Activated CD4-positive, alpha-beta memory T cell treated with anti-CD3 and anti-CD28 coated beads, Interleukin-2, amount 10 ng/mL, durations not matched to agents 7 days and 5 days (primary cell): Measurements from ENCODE around the gene ERP44. TPM values are rescaled to one million over a fixed set of nuclear protein-coding genes. Genes with fewer than 3 reads are reported as not detected.
"Not testable (repeated sequence)": the region's sequence is repeated elsewhere in the genome, so short reads cannot be mapped to it uniquely, and the experiment has no call there.

ENCODE experiments used
- CTCF ChIA-PET: fragments of 350-600 bp; sonication (Branson Sonifier 250); formaldehyde crosslinking; loops from one replicate; lab custom pipeline; 2021; ENCODE audit warnings: antibody characterized with exemption, inconsistent platforms; lab: Charles Lee
- POLR2A ChIA-PET: fragments of 350-600 bp; sonication (Branson Sonifier 250); formaldehyde crosslinking; loops from one replicate; lab custom pipeline; 2021; ENCODE audit warnings: antibody characterized with exemption; lab: Charles Lee
- DNase-seq: peaks from one replicate; pipeline ENCODE4 v3.0.0-alpha.2; 2020
- H3K27ac Mint-ChIP-seq: one replicate; pipeline ENCODE4 v1.8.0; 2021; ENCODE audit warnings: mild to moderate bottlenecking, mixed read lengths
- H3K27me3 Mint-ChIP-seq: one replicate; pipeline ENCODE4 v1.8.0; 2021; ENCODE audit warnings: mixed read lengths
- H3K36me3 Mint-ChIP-seq: one replicate; pipeline ENCODE4 v1.8.0; 2021; ENCODE audit warnings: low read depth, mixed read lengths
- H3K4me1 Mint-ChIP-seq: one replicate; pipeline ENCODE4 v1.8.0; 2021; ENCODE audit warnings: mixed read lengths
- H3K4me3 Mint-ChIP-seq: one replicate; pipeline ENCODE4 v1.8.0; 2021; ENCODE audit warnings: mild to moderate bottlenecking, mixed read lengths
- H3K9me3 Mint-ChIP-seq: one replicate; pipeline ENCODE4 v1.8.0; 2021; ENCODE audit warnings: mixed read lengths
- total RNA-seq, 2 experiments: library from RNA; stranded (reverse); gene quantifications; one replicate each; pipeline ENCODE4 v1.2.3, GENCODE V29; 2021

ERP44 gene
- total RNA-seq, 2 experiments from 2014 or later: 22.3 to 23.3 TPM

DNA sequence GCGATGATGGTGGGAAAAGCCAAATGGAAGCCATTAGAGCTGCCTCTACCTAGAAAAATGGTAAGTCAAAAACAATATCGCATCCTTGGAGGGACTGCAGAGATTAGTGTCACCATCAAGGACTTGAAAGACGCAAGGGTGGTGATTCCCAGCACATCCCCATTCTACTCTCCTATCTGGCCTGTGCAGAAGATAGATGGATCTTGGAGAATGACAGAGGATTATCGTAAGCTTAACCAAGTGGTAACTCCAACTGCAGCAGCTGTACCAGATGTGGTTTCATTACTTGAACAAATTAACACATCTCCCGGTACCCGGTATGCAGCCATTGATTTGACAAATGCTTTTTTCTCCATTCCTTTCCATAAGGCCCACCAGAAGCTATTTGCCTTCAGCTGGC, 23.8 kb downstream of the ERP44 start:
- CTCF ChIA-PET: interaction anchor here (0.9 kb wide), 1 partner anchor 275 kb away, joined by 3 read pairs; no protein-coding TSS in a partner anchor

DNA sequence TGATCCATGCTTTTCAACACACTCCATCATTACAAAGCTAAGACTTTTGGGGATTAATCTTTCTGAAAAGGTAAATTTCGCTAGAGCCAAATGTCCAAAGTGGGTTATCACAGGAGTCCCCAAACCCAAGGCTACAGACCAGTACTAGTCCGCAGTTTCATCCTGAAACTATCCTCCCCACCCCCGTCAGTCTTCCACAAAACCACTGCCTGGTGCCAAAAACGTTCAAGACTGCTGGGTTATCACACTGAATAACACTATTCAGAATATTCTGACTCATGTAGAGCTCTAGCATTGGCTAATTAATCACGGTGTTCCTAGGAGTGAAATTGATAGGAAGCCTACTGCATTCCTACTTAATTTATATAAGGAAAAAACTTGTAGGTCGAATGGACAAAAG, 24.7 kb downstream of the ERP44 start:
- no peaks in the 10 kb centered on the region for H3K27me3 Mint-ChIP-seq
- no peak overlapping the region for H3K27ac Mint-ChIP-seq
- H3K4me1 Mint-ChIP-seq: no peaks in the 10 kb centered on the region
- H3K36me3 Mint-ChIP-seq: peaks cover 17% of the 10 kb centered on the region
- no peaks in the 10 kb centered on the region for H3K9me3 Mint-ChIP-seq
- POLR2A ChIA-PET: no interaction called here
- CTCF ChIA-PET: no interaction called here
- no peak overlapping the region for H3K4me3 Mint-ChIP-seq
- DNase-seq: no peak

More for the DNA sequence above, 23.8 kb downstream of the ERP44 start:
- POLR2A ChIA-PET: no interaction called here
- Mint-ChIP-seq H3K9me3 (no peaks in the 10 kb centered on the region), H3K27ac (no peak overlapping the region), H3K27me3 (no peaks in the 10 kb centered on the region), H3K4me3 (no peak overlapping the region), H3K36me3 (peaks cover 19% of the 10 kb centered on the region), H3K4me1 (no peaks in the 10 kb centered on the region)
- no peak for DNase-seq

DNA sequence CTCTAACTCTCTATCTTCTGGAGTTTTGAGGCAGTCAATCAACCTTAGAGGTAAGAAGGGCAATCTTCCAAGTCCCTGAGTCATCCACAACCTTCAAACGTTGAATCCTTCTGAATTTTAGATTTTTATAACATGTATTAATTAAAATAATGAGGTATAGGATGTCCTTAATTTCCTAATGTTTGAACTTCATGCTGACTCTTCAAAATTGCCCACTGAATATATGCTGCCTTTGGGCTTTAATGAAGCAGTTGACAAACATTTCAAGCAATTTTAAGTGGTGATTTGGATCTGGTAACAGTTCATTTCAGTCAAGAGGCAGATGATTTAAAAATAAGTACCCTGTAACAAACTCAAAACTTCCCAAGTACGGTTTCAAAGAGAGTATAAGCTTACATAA, 26.0 kb downstream of the ERP44 start:
- DNase-seq: no peak
- Mint-ChIP-seq H3K4me1 (no peaks in the 10 kb centered on the region), H3K4me3 (no peak overlapping the region), H3K27ac (no peak overlapping the region), H3K9me3 (no peaks in the 10 kb centered on the region), H3K36me3 (peaks cover 12% of the 10 kb centered on the region), H3K27me3 (no peaks in the 10 kb centered on the region)
- ChIA-PET CTCF (no interaction called here), POLR2A (no interaction called here)

DNA sequence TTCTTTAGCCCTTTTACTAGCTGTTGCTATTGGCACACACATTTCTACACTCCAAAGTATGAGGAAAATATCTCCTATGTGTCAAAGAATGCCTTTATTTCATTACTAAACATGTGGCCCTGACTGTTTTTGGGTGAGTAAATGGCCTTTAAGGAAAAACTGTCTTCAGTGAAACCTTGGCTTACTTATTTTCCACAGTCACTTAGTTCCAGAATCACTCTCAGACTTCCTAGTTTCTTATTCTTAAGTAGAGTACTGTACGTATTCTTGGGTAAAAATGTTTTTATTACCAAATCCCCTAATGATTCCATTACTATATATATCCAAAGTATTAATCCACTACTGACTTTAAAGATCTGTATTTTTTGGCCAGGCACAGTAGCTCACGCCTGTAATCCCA, 27.5 kb downstream of the ERP44 start:
- DNase-seq: no peak
- H3K36me3 Mint-ChIP-seq: peaks cover 9% of the 10 kb centered on the region
- POLR2A ChIA-PET: no interaction called here
- H3K27me3 Mint-ChIP-seq: no peaks in the 10 kb centered on the region
- H3K4me1 Mint-ChIP-seq: peaks cover 9% of the 10 kb centered on the region
- no peak overlapping the region for H3K4me3 Mint-ChIP-seq
- no peaks in the 10 kb centered on the region for H3K9me3 Mint-ChIP-seq
- CTCF ChIA-PET: no interaction called here
- no peak overlapping the region for H3K27ac Mint-ChIP-seq

DNA sequence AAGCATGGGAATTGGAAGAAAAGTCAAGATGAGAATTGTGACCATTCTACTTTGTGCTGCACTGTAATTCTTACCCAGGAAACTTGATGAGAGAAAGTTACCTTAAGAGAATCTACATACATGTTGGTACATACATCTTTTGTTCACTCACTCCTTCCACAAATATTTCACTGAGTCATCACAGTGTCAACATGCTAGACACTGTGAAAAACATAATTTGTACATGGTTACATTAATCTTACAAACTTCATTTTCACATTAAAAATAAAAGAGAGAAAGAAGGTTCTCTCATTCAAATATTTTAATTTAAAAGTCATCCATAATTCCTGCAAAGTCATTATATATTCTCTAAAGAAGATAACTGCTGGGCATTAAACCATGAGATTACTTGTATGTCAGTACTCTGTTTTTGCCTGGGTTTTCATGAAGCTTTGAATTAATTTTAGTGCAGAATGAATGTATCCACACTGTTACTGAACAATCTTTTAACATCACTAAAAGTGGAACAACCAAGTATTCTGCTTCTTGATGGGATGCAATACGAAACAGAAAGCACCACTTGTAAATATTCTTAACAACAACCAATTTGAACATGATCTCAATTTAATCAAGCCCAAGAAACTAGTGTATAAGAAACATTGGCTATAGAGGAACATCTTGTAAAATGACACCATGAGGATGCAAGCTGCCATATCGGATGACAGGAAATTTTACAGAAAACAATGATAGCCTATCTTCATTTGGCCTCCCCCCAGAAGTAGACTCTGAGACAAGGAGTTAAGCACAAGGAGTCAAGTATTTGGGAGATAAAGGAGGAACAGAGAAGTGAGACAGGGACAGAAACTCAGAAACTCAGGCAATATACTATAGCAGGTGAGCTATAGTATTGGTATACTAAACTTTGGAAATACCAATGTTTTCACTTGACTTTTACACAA, 28.4 kb downstream of the ERP44 start:
- peaks cover 9% of the 10 kb centered on the region for H3K4me1 Mint-ChIP-seq
- no peaks in the 10 kb centered on the region for H3K9me3 Mint-ChIP-seq

DNA sequence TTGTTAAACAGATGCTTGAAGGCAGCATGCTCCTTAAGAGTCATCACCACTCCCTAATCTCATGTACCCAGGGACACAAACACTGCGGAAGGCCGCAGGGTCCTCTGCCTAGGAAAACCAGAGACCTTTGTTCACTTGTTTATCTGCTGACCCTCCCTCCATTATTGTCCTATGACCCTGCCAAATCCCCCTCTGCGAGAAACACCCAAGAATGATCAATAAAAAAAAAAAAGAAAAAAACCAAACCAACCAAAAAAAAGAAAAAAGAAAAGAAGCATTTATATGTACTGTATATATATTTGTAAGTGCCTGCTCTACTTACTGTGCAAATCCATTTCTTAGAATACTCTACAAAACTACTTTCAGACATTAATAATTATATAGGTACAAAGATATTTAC, 29.7 kb downstream of the ERP44 start:
- POLR2A ChIA-PET, H3K27me3 Mint-ChIP-seq, CTCF ChIA-PET, H3K4me3 Mint-ChIP-seq, H3K4me1 Mint-ChIP-seq, H3K27ac Mint-ChIP-seq, H3K36me3 Mint-ChIP-seq, DNase-seq, H3K9me3 Mint-ChIP-seq: not testable (repeated sequence)

More for the DNA sequence above, 28.4 kb downstream of the ERP44 start:
- CTCF ChIA-PET: interaction anchor here (0.6 to 0.7 kb wide), 2 partner anchors 54 to 897 kb away, joined by 3 read pairs; no protein-coding TSS in a partner anchor
- Mint-ChIP-seq H3K36me3 (peaks cover 7% of the 10 kb centered on the region), H3K27me3 (no peaks in the 10 kb centered on the region), H3K27ac (no peak overlapping the region), H3K4me3 (no peak overlapping the region)
- no peak for DNase-seq
- POLR2A ChIA-PET: no interaction called here

DNA sequence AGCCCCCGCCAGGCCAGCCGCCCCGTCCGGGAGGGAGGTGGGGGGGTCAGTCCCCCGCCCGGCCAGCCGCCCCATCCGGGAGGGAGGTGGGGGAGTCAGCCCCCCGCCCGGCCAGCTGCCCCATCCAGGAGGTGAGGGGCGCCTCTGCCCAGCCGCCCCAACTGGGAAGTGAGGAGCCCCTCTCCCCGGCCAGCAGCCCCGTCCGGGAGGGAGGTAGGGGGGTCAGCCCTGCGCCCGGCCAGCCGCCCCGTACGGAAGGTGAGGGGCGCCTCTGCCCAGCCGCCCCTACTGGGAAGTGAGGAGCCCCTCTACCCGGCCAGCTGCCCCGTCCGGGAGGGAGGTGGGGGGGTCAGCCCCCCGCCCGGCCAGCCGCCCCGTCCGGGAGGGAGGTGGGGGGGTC, 30.8 kb downstream of the ERP44 start:
- H3K4me3 Mint-ChIP-seq, POLR2A ChIA-PET, H3K27me3 Mint-ChIP-seq, H3K36me3 Mint-ChIP-seq, CTCF ChIA-PET, H3K27ac Mint-ChIP-seq, H3K4me1 Mint-ChIP-seq, DNase-seq, H3K9me3 Mint-ChIP-seq: not testable (repeated sequence)

DNA sequence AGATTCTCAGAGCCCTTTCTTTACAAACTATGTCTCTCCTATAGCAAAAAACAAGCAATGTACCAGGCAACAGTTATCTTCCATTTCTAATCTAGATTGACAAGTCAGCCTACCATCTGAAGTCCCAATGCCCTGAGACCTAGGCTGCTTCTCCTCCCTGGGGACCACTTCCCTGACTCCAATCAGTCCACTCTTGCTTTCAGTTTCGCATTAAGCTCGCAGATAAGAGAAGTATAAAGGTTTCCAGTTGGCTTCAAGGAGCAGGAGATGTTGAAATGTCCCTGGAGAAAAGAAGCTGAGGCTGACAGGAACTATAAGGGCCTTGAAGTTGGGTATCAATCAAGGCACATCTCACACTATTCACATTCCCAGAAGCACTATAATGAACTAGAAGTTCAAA, 32.3 kb downstream of the ERP44 start:
- peaks cover 9% of the 10 kb centered on the region for H3K4me1 Mint-ChIP-seq
- H3K9me3 Mint-ChIP-seq: no peaks in the 10 kb centered on the region
- POLR2A ChIA-PET: no interaction called here
- DNase-seq: no peak
- peaks cover 7% of the 10 kb centered on the region for H3K36me3 Mint-ChIP-seq
- no peak overlapping the region for H3K27ac Mint-ChIP-seq
- H3K4me3 Mint-ChIP-seq: no peak overlapping the region
- CTCF ChIA-PET: no interaction called here
- no peaks in the 10 kb centered on the region for H3K27me3 Mint-ChIP-seq

DNA sequence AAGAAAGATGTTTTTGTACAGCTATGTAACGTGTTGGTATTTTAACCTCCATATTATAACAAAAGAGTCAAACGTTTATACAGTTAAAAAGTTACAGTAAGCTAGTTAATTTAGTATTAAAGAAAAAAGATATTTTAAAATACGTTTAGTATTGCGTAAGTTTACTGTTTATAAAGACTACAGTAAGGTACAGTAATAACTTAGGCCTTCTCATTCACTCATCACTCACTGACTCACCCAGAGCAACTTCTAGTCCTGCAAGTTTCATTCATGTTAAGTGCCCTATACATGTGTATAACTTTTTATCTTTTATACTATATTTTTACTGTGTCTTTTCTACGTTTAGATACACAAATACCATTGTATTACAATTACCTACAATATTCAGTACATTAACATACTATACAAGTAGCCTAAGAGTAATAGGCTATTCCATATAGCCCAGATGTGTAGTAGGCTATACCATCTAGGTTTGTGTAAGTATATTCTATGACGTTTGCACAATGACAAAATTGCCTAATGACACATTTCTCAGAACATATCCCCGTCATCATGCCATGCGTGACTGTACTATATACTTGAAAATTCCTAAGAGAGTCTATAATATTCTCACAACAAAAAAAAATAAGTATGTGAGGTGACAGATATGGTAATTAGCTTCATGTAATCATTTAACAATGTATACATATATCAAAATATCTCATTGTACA, 33.8 kb downstream of the ERP44 start:
- no peak for DNase-seq
- H3K4me3 Mint-ChIP-seq: no peak overlapping the region
- no peak overlapping the region for H3K27ac Mint-ChIP-seq
- POLR2A ChIA-PET: no interaction called here
- H3K27me3 Mint-ChIP-seq: no peaks in the 10 kb centered on the region
- CTCF ChIA-PET: no interaction called here
- H3K4me1 Mint-ChIP-seq: peaks cover 9% of the 10 kb centered on the region
- H3K36me3 Mint-ChIP-seq: peaks cover 7% of the 10 kb centered on the region
- H3K9me3 Mint-ChIP-seq: no peaks in the 10 kb centered on the region

DNA sequence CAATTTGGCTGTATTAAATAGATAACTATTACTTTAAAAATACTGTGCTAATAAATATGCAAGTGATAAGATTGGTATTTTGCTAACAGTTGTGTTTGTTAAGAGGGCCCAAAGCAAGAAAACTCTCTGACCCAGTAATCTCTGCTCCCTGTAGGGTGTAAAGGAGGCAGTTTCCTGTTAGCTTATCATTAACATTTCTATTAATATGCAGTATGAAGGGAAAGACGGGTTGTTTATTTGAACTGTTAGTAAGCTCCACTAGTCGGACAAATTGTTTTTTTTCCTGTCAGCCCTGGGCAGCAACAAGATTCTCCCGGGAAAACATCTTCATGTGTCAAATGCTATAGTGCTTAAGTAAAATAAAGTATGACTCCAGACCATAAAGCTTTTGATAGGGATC, 35.6 kb downstream of the ERP44 start:
- POLR2A ChIA-PET: no interaction called here
- Mint-ChIP-seq H3K27me3 (no peaks in the 10 kb centered on the region), H3K4me1 (peaks cover 11% of the 10 kb centered on the region), H3K36me3 (peaks cover 13% of the 10 kb centered on the region), H3K4me3 (no peak overlapping the region), H3K27ac (no peak overlapping the region), H3K9me3 (no peaks in the 10 kb centered on the region)
- DNase-seq: no peak
- CTCF ChIA-PET: interaction anchor here (0.7 kb wide), 1 partner anchor 1117 kb away, joined by 3 read pairs; no protein-coding TSS in a partner anchor

DNA sequence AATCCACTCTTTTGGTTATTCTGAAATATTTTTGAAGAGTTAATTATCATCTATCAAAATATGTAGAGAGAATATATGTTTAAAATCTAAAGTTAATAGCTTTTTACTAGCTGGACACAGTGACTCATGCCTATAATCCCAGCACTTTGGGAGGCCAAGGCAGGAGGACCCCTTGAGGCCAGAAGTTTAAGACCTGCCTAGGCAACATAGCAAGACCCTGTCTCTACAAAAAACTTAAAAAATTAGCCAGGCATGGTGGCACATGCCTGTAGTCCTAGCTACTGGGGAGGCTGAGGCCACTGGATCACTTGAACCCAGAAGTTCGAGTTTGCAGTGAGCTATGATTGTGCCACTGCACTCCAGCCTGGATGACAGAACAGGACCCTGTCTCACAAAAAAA, 36.1 kb downstream of the ERP44 start:
- H3K4me3 Mint-ChIP-seq, DNase-seq, H3K27ac Mint-ChIP-seq, POLR2A ChIA-PET, H3K27me3 Mint-ChIP-seq, H3K9me3 Mint-ChIP-seq: not testable (repeated sequence)
- peaks cover 11% of the 10 kb centered on the region for H3K4me1 Mint-ChIP-seq
- H3K36me3 Mint-ChIP-seq: peaks cover 17% of the 10 kb centered on the region
- CTCF ChIA-PET: interaction anchor here (0.7 kb wide), 1 partner anchor 1117 kb away, joined by 3 read pairs; no protein-coding TSS in a partner anchor

DNA sequence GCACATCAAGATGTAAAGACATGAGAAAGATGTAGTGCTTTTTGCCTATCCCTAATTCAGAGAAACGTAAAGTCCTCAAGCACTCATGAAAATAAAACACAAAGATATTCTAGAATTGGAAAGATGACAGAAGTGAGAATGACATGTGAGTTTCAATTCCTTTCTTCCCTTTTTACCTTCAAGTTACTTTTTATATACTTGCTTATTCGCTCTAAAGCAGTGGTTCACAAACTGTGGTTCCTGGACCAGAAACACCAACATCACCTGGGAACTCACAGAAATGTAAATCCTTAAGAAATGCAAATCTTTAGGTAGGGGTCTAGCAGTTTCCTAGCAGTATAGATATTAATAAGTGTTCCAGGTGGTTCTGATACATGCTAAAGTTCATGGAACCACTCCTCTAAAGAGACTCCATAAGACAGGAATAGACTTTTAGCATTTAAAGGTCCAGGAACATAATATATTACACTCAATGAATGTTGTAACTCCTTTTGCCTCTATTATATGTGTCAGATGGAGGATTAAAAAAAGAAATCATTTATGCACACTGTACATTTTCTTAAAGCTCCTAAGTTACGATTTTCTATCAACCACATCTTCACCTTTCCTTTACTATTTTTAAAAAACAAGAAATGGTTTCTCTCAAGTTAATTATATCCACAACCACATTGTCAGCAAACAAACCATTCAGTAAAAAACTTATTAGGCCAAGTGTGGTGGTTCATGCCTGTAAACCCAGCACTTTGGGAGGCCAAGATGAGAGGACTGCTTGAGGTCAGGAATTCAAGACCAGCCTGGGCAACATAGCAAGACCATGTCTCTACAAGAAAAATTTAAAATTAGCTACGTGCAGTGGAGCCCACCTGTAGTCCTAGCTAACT, 39.9 kb downstream of the ERP44 start:
- ChIA-PET POLR2A (no interaction called here), CTCF (interaction anchor here (0.6 kb wide), 1 partner anchor 47 kb away, joined by 3 read pairs; no protein-coding TSS in a partner anchor)
- Mint-ChIP-seq H3K9me3 (no peaks in the 10 kb centered on the region), H3K4me3 (no peak overlapping the region), H3K36me3 (peaks cover 19% of the 10 kb centered on the region), H3K27ac (no peak overlapping the region), H3K4me1 (peaks cover 2% of the 10 kb centered on the region), H3K27me3 (no peaks in the 10 kb centered on the region)
- no peak for DNase-seq
